GM12891 (cell line): ENCODE results near the gene ZBTB22.

Source experiments
- PAX5 ChIP-seq: IDR thresholded peaks from 2 replicates; pipeline ENCODE4 v1.6.1; 2011; ENCODE audit warnings: low read length, moderate library complexity, mild to moderate bottlenecking; ENCODE audit not compliant: insufficient read depth, severe bottlenecking
- POLR2A ChIP-seq: IDR thresholded peaks from 2 replicates; pipeline ENCODE4 v1.6.1; 2011; ENCODE audit warnings: low read depth, low read length, control low read depth
- POLR2AphosphoS5 ChIP-seq: IDR thresholded peaks from 2 replicates; pipeline ENCODE4 v1.6.1; 2011; ENCODE audit warnings: low read depth, low read length, control low read depth
- POU2F2 ChIP-seq: IDR thresholded peaks from 2 replicates; pipeline ENCODE4 v1.6.1; 2011; ENCODE audit warnings: low read depth, mild to moderate bottlenecking, control low read depth, low read length, moderate library complexity
- SPI1 ChIP-seq: IDR thresholded peaks from 2 replicates; pipeline ENCODE4 v1.6.1; 2011; ENCODE audit warnings: low read depth, low read length, control low read depth
- TAF1 ChIP-seq: IDR thresholded peaks from 2 replicates; pipeline ENCODE4 v1.6.1; 2011; ENCODE audit warnings: low read depth, low read length, control low read depth

DNA sequence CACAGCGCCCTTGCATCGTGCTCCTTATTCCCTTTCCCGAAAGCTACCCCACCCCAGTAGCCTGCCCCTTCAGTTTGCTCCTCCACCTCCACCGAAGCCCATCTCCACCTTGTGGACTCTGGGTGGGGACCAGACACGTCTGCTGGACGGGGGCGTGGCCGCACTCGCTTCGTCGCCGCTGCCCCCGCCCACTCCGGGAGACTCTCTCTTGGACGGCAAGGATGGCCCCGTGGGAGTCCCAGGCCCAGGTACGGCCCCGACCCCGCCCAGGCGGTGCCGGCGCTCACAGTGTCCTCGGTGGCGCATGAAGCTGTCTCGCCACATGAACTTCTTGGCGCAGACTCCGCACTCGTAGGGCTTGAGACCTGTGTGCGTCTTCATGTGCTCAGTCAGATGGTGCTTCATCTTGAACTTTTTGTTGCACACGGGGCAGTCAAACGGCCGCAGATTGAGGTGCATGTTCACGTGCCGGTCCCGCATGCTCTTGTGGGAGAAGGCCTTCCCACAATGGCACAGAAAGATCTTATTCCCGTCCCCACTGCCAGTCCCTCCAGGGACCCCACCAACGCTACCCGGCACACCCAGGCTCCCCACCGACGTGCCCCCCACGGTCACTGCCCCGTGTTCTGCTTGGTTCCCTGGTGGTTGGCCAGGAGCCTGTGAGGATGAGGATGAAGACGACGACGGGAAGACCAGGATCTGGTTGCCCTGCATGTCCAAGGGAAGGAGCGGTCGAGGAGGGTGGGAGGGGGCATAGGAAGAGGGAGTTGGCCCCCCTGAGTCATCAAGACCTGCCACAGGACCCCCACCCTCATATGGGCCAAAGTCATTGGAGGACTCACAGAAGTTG lies 2.4 kb downstream of the ZBTB22 start:
- no peak for TF ChIP-seq POLR2A
- TF ChIP-seq POLR2AphosphoS5: no peak
- TF ChIP-seq TAF1: no peak
- TF ChIP-seq SPI1: no peak
- TF ChIP-seq POU2F2: no peak
- no peak for TF ChIP-seq PAX5
